HL-60/S4 treated with retinoic acid at 250 ng/mL for 4 days and 3 days (cell line): ENCODE measurements around the gene CCDC197.

Source experiments
- in situ Hi-C: fragments of 300-500 bp; cut with MboI; formaldehyde crosslinking; loops from 2 replicates; pipeline ENCODE4 v1.7.0; 2022; ENCODE audit warnings: low sequenced_read_pairs

The CCDC197 gene

DNA sequence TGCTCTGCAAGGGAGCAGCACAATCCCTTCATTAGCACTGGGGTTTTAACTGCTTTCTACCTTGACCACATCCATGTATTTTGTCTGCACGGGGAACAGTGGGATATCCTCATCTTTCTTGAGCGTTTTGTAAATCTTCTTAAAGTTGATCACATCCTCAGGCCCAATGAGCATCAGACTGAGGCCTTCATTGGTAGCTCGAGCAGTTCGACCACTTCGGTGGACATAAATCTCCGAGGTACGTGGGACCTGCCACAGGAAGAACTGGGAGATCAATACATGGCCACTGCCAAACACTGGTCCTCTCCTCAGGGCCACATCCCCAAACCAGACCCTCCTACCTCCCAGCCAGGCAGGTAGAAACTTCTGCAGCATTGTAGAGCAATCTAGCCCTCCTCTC lies 57.8 kb downstream of the CCDC197 start:
- in situ Hi-C loops: no loop called here

DNA sequence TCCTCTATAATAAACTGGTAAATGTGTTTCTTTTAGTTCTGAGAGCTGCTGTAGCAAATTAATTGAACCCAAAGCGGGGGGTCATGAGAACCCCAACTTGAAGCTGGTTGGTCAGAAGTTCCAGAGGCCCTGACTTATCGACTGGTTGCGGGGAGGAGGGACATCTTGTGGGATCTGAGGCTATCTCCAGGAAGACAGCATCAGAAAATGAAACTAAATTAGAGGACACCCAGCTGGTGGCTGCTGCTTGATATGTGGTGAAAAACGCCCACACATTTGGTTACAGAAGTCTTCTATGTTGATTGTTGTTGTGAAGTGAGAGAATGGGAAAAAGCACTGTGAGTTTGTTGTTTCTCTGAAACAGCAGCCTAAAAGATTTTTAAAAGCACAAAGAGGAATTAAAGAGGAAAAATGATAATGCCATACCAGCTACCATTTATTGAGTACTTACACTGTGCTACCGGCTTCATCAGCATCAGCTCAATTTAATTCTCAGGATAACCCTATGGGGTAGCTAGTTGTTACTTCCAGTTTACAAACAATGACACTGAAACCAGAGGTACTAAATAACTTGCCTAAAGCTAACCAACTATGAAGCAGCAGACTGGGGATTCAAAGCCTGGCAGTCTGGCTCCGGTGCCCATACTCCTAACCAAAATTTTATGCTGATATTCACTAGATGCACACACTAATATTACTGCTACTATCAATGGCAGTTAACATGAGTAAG lies 59.6 kb downstream of the CCDC197 start:
- in situ Hi-C loops: no loop called here

DNA sequence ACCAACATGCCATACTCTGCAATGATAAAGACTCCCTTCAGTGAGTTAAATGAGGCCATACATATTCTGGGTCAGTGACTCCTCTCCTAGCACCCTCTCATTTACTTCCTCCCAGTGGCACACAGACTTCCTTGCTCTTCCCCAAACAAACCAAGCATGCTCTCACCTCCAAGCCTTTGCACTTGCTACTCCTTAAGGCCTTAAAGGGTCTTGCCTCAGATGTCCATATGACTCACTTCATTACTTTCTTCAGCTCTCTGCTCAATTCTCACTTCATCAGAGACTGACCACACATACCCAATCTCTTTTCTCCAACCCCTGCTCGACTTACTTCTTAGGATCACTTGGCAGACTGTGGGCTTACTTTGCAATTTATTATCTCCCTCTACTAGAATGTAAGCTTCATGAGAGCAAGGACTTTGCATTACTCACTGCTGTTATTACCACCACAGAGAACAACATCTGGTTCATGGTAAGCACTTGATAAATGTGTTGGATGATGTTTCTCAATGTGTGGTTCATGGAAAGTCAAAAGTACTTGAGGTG lies 61.1 kb downstream of the CCDC197 start:
- in situ Hi-C loops: no loop called here
